Measurements from ENCODE around the gene SLC51B.
"Not testable (repeated sequence)": the region's sequence is repeated elsewhere in the genome, so short reads cannot be mapped to it uniquely, and the experiment has no call there.

Gene SLC51B

GRCh38 chr15:65044724-65045481 is at the start of gene SLC51B:
SLC51B (plus strand) TSS chr15:65045387; CDS start chr15:65050005, 4,618 bp downstream.
- no peak for DNase-seq

- no peak for DNase-seq
These were observed 48.1 kb upstream of the SLC51B start for GRCh38 chr15:64997066-64997465.

- no peak for DNase-seq
These were observed 47.3 kb upstream of the SLC51B start for GRCh38 chr15:64997745-64998375.

GRCh38 chr15:65004993-65005392 is 40.2 kb upstream of the SLC51B start:
- no peak for DNase-seq

GRCh38 chr15:65006876-65007275 is 38.3 kb upstream of the SLC51B start:
- DNase-seq = no peak

GRCh38 chr15:65008983-65009382 is 36.2 kb upstream of the SLC51B start:
- no peak for DNase-seq

- not testable (repeated sequence) for DNase-seq
These were observed 34.0 kb upstream of the SLC51B start for GRCh38 chr15:65011198-65011597.

- no peak for DNase-seq
These were observed 24.8 kb upstream of the SLC51B start for GRCh38 chr15:65020419-65020818.

- DNase-seq = no peak
These were observed 23.7 kb upstream of the SLC51B start for GRCh38 chr15:65021488-65021887.

- no peak for DNase-seq
These were observed 18.4 kb upstream of the SLC51B start for GRCh38 chr15:65026756-65027155.

GRCh38 chr15:65027593-65027992 is 17.6 kb upstream of the SLC51B start:
- no peak for DNase-seq

GRCh38 chr15:65028338-65028737 is 16.8 kb upstream of the SLC51B start:
- no peak for DNase-seq

GRCh38 chr15:65028921-65029735 is 16.1 kb upstream of the SLC51B start, which contains the start of gene MTFMT:
MTFMT (minus strand) TSS chr15:65029639; CDS start chr15:65029613, 26 bp downstream.
- DNase-seq = peak in 55 of 56 donors; percentile 23 to 95 (median 83)

GRCh38 chr15:65029736-65030208 is 15.4 kb upstream of the SLC51B start:
- DNase-seq = no peak

- DNase-seq = peak in 21 of 56 donors; percentile 7 to 59 (median 25)
These were observed 12.2 kb upstream of the SLC51B start for GRCh38 chr15:65032801-65033537.

GRCh38 chr15:65033659-65034269 is 11.4 kb upstream of the SLC51B start:
- peak in 9 of 56 donors; percentile 7 to 55 (median 26) for DNase-seq

- DNase-seq = no peak
These were observed 10.5 kb upstream of the SLC51B start for GRCh38 chr15:65034719-65035118.

GRCh38 chr15:65037309-65037708 is 7.9 kb upstream of the SLC51B start:
- no peak for DNase-seq

GRCh38 chr15:65038428-65038827 is 6.8 kb upstream of the SLC51B start:
- DNase-seq = no peak

GRCh38 chr15:65038836-65039235 is 6.4 kb upstream of the SLC51B start:
- DNase-seq = no peak

GRCh38 chr15:65040461-65040860 is 4.7 kb upstream of the SLC51B start:
- DNase-seq = no peak
